Ovary (tissue), 9 donors: ENCODE measurements around the gene NPPC. TPM values are rescaled to one million over a fixed set of nuclear protein-coding genes. Genes with fewer than 3 reads are reported as not detected.

Experiments used
- DNase-seq, 5 donors: peaks; one replicate each; pipeline ENCODE4 v3.0.0-alpha.2; 2019 to 2020
- H3K27ac ChIP-seq, 2 donors: fragments of 200-600 bp; one replicate each; pipeline versions ENCODE4 v1.5.1 to v1.8.0; 2019 to 2022
- H3K27me3 ChIP-seq: fragments of 200-600 bp; one replicate; pipeline ENCODE4 v1.8.0; 2022
- H3K36me3 ChIP-seq: fragments of 200-600 bp; sonication (generic); one replicate; pipeline ENCODE4 v1.5.1; 2019
- H3K4me1 ChIP-seq: one replicate; pipeline ENCODE4 v1.8.1; 2013; ENCODE audit warnings: mild to moderate bottlenecking, moderate library complexity; ENCODE audit not compliant: insufficient read depth
- H3K4me3 ChIP-seq: fragments of 200-600 bp; sonication (generic); one replicate; pipeline ENCODE4 v1.5.1; 2017
- H3K9me3 ChIP-seq, 2 donors: fragments of 200-600 bp in 1 of 2; sonication (generic) in 1 of 2; one replicate each; pipeline versions ENCODE4 v1.5.1 to v1.8.1; 2013 to 2019; ENCODE audit warnings: mild to moderate bottlenecking in 1 of 2, moderate library complexity in 1 of 2
- EP300 ChIP-seq: sonication (generic); formaldehyde crosslinking; IDR thresholded peaks from one replicate; pipeline ENCODE4 v1.6.1; 2017; ENCODE audit warnings: antibody characterized with exemption
- POLR2A ChIP-seq: fragments of 450-650 bp; IDR thresholded peaks from one replicate; pipeline ENCODE4 v1.6.1; 2017; ENCODE audit warnings: antibody characterized with exemption, mild to moderate bottlenecking, moderate library complexity
- whole genome bisulfite sequencing, 3 donors: extraction: QIAGEN DNeasy Blood & Tissue Kit in 1 of 3; methylation state at CpG; one replicate each; pipeline versions ENCODE4 v1.1.5 to v1.1.7; 2013 to 2017; 5-methylcytosine and 5-hydroxymethylcytosine counted together
- intact Hi-C, 4 donors: fragments of 100-400 bp; cut with DNase I; formaldehyde crosslinking; loops; one replicate each; pipeline versions ENCODE4 v1.11.0 to v1.15.1; 2022 to 2023
- polyA plus RNA-seq, 2 donors: library from polyadenylated mRNA; stranded (reverse); fragments of 200-250 nt in 1 of 2; fragments of 350-450 nt in 1 of 2; fragmentation: Illumina TruSeq in 1 of 2; extraction: RNeasy Lipid Tissue Mini Kit (QIAGEN cat#74804) in 1 of 2; gene quantifications; one replicate each; pipeline ENCODE4 v1.2.3, GENCODE V29; 2013 to 2014
- total RNA-seq, 7 donors: library from RNA; depleted of rRNA in 2 of 7; stranded (reverse); fragments of >200 nt in 2 of 7; fragmentation: NEBNext Ultra II Directional in 3 of 7; extraction: Animal tissue kit (Norgen Biotek cat#: 25700) in 3 of 7; gene quantifications; one replicate each; pipeline versions ENCODE4 v1.1.0 to v1.2.4, GENCODE V29; 2016 to 2023
- TF ChIP-seq, protein P1 (sequence below), 3 donors: fragments of 450-650 bp in 2 of 3; fragments of 200-600 bp in 1 of 3; IDR thresholded peaks; one replicate each; pipeline versions ENCODE4 v1.5.1 to v1.8.0; 2016 to 2022; ENCODE audit warnings: antibody characterized with exemption in 3 of 3, mild to moderate bottlenecking in 1 of 3
- donor health status: DM: no; HTN: no; CAD: no; lungs with moderate emphysema.
- donor health status: DM: no; HTN: no; CAD: no.
- donor health status: Bipolar disorder and iron deficiency.
- donor health status: DM: yes; HTN: yes; CAD: no.
- donor health status: DM: no; HTN: no; CAD: no.
- donor health status: DM: yes; HTN: yes; CAD: no.

Gene NPPC
- total and polyA plus RNA-seq, 9 donors = 0.18 to 4.3 (median 0.49) TPM; not detected in 3

DNA sequence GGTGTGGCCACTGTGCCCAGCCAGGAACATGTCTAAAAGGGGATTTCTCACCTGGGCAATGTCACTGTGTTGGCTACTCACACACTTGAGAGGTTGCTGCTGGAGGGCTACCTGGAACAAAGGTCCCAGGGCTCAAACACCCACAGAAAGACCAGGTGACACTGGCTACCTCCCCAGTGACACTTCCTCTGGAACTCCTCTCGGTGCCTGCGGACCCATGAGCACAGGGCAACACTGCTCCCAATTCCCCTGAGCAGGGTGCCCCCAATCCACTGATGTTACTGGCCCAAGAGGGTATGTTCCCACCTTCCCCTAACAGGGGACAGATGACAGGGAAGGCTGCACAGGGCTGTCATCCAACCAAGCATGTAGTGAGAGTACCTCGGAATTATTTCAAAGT is 5.8 kb downstream of the NPPC start:
- 86 to 90% (median 88%) methylated on average over 3 of the region's 3 CpGs for WGBS, 3 donors

DNA sequence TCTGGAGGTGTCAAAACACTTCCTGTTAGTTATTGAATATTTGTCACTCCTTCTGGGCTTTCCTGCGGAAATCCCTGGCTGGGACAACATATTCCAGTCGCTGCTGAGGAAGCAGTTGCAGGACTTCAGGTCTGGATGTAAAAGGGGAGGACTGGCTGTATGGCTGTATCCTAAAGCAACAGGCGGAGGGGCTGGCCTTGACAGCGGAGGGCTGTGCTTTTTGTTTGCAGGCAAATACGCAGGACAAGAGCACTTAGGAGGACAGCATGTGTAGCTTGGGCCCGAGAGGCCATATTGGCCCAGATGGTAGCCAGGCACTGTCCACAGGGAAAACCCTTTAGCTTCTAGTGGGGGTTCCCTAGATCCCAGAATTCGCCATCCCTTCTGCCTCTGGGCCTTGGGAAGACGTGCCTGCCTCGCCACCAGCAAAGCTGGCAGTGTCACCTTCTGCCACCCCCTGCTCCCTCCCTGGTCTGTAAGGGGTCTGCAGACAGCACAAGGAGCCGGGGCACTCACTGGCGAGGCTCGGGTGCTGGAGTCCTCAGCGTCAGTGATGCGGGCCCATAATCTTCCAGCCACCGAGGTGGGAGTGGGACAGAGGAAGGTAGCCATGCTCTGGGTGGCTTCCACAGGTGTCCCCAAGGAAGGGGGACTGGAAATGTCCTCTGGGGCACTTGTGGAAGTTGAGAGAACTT is 6.7 kb downstream of the NPPC start:
- H3K9me3 ChIP-seq = no peaks in the 10 kb centered on the region
- H3K27me3 ChIP-seq = no peaks in the 10 kb centered on the region
- intact Hi-C loops = loop anchor here (5.0 to 10.0 kb wide), 2 partner anchors 603 to 605 kb away; partner anchors contain the start of genes PRSS56 (in 4 of the 4) and CHRND (in 2 of the 4)
- peak in 1 of 5 donors; percentile 17 for DNase-seq
- TF ChIP-seq, protein P1, sequence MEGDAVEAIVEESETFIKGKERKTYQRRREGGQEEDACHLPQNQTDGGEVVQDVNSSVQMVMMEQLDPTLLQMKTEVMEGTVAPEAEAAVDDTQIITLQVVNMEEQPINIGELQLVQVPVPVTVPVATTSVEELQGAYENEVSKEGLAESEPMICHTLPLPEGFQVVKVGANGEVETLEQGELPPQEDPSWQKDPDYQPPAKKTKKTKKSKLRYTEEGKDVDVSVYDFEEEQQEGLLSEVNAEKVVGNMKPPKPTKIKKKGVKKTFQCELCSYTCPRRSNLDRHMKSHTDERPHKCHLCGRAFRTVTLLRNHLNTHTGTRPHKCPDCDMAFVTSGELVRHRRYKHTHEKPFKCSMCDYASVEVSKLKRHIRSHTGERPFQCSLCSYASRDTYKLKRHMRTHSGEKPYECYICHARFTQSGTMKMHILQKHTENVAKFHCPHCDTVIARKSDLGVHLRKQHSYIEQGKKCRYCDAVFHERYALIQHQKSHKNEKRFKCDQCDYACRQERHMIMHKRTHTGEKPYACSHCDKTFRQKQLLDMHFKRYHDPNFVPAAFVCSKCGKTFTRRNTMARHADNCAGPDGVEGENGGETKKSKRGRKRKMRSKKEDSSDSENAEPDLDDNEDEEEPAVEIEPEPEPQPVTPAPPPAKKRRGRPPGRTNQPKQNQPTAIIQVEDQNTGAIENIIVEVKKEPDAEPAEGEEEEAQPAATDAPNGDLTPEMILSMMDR (IDR thresholded peaks at IDR 0.05) = no peak
- TF ChIP-seq POLR2A = no peak
- no peak for TF ChIP-seq EP300
- 86 to 90% (median 89%) methylated on average over 15 of the region's 15 CpGs for WGBS, 3 donors
- H3K4me3 ChIP-seq = no peak overlapping the region
- no peaks in the 10 kb centered on the region for H3K36me3 ChIP-seq
- no peak overlapping the region for H3K27ac ChIP-seq
- H3K4me1 ChIP-seq = no peaks in the 10 kb centered on the region

More for the DNA sequence above, 5.8 kb downstream of the NPPC start:
- intact Hi-C loops = loop anchor here (5.0 to 10.0 kb wide), 2 partner anchors 602 to 604 kb away; partner anchors contain the start of genes PRSS56 (in 4 of the 4) and CHRND (in 2 of the 4)
- no peak overlapping the region for H3K4me3 ChIP-seq
- H3K36me3 ChIP-seq = no peaks in the 10 kb centered on the region
- no peak overlapping the region for H3K27ac ChIP-seq
- no peaks in the 10 kb centered on the region for H3K9me3 ChIP-seq
- no peak for TF ChIP-seq EP300
- TF ChIP-seq, protein P1 (IDR thresholded peaks at IDR 0.05) = no peak
- no peak for TF ChIP-seq POLR2A
- no peaks in the 10 kb centered on the region for H3K4me1 ChIP-seq
- no peaks in the 10 kb centered on the region for H3K27me3 ChIP-seq
- DNase-seq = no peak

DNA sequence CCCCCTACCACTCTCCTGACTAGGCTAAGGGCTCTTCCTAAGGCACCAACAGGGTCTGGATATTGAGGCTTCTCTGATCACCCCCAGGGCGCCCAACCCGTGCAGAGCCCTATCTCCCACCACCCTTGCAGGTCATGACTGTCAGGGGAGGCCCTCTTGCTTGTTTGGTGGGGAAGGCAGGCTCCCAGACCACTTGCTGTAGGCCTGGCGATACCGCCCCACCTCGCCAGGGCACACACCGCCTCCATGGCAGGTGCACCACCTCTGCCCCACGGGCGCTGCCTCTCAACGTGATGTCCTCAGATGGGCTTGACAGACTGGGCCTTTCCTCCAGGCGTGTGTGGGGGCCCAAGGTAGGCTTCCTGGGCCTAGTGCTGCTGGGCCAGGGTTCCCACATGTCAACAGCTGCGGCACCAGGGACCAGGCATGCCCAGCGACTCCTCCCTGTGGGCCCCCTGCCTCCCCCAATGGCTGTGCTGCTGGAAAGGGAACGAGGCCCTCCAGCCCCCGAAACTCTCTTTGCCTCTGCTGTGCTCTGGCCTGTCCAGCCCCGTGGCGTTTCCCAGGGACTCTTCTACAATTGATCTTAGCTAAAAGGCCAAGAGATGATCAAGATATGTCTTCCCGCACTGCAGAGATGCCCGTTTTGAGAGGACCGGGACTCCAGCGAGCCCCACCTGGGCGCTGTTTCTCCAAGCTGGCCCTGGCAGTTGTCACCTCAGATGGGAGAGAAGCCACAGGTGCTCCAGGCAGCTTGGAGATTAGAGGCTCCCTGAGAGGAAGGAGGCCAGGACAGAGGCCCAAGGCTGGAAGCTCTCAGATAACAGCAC is 7.5 kb downstream of the NPPC start:
- WGBS, 3 donors = 93 to 97% (median 94%) methylated on average over 19 to 21 of the region's 21 CpGs
- Histone ChIP-seq H3K27me3 (no peaks in the 10 kb centered on the region), H3K36me3 (no peaks in the 10 kb centered on the region), H3K4me3 (no peak overlapping the region), H3K9me3 (no peaks in the 10 kb centered on the region), H3K4me1 (no peaks in the 10 kb centered on the region), H3K27ac (no peak overlapping the region)
- intact Hi-C loops = no loop called here
- peak in 1 of 5 donors; percentile 5 for DNase-seq
- TF ChIP-seq EP300 (no peak), POLR2A (no peak)

DNA sequence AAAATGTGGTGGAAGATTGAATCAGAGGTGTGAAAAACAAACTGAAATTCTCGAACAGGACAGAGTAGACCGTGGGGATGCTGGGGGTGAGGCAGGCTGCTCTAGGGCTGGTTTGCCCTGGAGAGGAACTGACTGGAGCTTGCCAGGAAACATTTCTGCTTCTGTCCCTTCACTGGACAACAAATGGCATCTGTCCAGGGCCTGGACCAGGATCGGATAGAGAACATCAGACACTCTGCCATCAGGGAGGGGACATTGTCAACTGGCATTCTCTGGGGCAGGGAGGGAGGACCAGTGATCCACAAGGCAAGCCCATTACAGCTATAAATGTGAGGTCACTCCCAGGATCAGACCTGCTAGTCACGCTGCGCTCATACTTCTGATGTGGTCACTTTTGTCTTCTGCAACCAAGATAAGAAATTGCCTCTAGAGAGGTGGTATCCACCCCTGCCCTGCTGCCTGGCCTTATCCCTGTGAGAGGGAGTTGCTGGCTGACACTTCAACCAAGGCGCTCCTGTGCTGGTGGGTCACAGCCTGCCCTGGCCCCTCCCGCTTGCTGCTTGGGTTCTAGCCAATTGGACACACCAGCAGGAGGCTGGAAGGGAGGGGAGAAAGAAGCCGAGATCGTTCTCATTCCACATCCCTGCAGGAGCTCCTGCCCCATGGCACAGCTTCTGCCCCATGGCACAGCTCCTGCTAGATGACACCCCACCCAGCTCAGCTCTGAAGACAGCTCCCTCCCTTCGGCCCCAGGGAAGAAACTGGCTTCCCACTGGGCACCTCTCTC is 8.7 kb downstream of the NPPC start:
- Histone ChIP-seq H3K4me1 (no peaks in the 10 kb centered on the region), H3K27me3 (no peaks in the 10 kb centered on the region), H3K4me3 (no peak overlapping the region), H3K27ac (no peak overlapping the region), H3K36me3 (no peaks in the 10 kb centered on the region), H3K9me3 (no peaks in the 10 kb centered on the region)
- intact Hi-C loops = no loop called here
- peak in 1 of 5 donors; percentile 51 for DNase-seq
- 22 to 29% (median 27%) methylated on average over 10 of the region's 10 CpGs for WGBS, 3 donors
- TF ChIP-seq, protein P1 (IDR thresholded peaks at IDR 0.05) = no peak
- TF ChIP-seq EP300 (no peak), POLR2A (no peak)
